ENCODE results near the gene SURF6.
"Not testable (repeated sequence)": the region's sequence is repeated elsewhere in the genome, so short reads cannot be mapped to it uniquely, and the experiment has no call there.

The SURF6 gene

DNA sequence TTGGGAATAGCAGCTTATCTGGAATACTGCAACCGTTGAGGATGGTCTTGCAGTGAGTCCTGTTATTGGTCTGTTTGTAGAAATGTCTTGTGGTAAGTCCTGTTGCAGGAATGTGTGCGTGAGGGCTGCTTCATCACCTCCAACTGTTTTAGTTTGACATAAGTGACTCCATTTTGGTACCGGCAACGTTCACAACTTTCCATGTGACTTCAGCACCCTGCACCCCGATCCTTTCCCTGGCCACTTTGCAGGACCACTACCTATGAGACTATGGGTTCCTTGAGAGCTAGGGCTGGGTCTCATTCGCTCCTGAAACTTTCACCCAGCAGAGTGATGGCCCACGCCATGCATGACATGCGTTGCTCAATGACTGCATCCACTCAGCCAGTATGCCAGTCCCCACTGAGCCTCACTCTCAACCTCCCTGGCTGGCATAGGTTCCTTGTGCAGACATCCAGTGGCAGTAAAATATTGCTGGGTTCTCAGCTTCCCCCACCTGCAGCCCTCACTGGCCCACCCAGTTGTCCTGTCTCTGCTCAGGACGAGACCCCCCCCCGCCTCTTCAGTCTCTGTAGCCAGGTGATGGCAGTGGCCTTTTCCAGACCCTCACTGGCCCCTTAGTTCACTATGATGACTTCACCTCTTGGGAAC, 8.0 kb downstream of the SURF6 start:
- no peak for DNase-seq (ENCODE audit: low read depth, low spot score)

DNA sequence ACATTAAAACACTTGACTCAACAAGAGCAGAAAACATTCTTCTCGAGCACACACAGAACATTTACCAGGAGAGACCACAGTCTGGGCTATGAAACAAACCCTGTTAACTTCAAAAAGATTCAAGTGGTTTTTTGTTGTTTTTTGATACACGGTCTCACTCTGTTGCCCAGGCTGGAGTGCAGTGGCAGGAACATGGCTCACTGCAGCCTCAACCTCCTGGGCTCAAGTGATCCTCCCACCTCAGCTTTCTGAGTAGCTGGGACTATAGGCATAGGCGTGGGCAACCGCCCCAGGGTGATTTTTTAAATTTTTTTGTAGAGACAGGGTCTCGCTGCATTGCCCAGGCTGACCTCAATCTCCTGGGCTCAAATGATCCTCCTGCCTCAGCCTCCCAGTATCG, 9.0 kb downstream of the SURF6 start:
- not testable (repeated sequence) for DNase-seq (ENCODE audit: low read depth, low spot score)

DNA sequence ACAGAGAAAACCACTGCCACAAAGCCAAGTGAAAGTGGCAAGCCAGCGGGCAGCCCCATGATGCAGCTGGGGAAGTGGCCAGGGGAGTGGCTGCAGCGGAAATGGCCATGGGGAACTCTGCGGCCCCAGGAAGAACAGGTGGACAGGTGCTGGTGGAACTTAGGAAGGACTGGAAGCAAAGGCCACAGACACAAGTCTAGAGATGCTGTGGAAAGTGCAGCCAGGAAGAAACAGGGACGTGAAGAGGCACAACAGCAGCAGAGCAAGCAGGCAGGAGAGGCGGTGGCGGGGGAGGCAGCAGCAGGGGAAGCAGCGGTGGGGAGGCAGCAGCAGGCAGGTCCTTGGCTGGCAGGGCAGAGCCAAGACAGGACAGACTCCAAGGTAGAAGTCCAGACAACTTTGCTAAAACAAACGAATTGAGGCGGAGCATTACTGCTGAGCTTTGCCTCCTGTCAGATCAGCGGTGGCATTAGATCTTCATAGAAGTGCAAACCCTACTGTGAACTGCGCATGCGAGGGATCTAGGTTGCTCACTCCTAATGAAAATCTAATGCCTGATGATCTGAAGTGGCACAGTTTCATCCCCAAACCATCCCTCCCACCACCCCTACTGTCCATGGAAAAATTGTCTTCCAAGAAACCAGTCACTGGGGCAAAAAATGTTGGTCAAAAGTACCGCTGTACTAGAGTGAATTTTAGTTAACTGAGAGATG, 11.8 kb downstream of the SURF6 start:
- no peak for DNase-seq (ENCODE audit: low read depth, low spot score)

DNA sequence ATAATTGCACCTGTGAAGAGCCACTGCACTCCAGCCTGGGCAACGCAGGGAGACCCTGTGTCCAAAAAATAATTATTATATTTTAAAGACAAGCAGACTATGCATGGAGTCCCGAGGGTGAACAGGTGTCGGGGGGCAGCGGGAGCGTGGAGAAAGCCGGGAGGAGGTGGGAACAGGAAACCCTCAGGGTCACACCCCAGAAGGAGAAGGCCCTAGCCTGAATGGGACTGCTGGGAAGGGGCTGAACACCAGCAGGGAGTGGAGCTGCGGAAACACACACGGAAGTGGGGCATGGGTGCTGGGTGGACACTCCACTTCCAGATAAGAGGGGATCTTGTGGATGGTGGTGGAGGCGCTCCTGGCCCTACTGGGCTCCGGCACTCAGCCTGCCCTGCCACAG, 12.8 kb downstream of the SURF6 start:
- DNase-seq (ENCODE audit: low read depth, low spot score) = no peak

DNA sequence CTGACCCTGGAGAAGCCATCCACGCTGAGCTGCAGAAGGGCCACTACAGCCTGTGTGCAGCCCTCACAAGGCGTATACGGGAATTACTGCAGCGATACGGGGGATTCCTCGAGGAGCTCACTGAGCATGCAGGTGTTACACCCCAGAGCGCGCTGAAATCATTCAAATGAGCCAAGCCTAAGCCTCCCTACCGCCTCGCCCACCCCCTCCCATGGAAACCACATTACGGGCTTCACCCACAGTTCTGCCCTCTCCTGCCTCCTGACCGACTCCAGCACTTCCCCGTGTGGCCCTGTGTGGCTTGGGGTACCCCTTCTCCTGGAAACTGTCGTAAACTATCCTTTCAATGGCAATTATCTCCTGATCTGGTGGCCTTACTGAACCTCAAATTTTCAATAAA, 13.3 kb downstream of the SURF6 start:
- DNase-seq (ENCODE audit: low read depth, low spot score) = no peak

- DNase-seq (ENCODE audit: low read depth, low spot score) = no peak
Observed at GRCh38 chr9:133321411-133321935, 14.5 kb downstream of the SURF6 start.

DNA sequence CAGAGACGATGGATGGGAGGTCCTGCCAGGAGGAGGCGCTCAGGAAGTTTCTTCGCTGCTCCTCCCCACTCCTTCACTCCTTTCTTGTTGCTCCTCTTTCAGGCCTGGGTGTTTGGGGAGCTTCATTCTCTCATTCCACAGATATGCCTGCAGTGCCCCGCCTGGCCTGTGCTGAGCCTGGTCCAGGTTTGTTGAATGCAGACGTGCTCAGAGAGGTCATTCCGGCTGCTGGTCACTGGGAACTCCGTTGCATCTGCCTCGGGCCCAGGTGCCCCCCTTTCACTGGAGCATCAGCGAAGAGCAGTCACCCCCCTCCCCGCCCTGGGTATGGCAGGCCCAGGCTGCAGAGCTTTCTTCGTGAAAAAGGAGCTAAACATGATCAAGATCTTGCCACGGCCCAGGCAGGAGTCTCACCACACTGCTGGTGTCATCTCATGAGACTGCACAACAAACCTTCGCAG, 15.5 kb downstream of the SURF6 start:
- no peak for DNase-seq (ENCODE audit: low read depth, low spot score)

DNA sequence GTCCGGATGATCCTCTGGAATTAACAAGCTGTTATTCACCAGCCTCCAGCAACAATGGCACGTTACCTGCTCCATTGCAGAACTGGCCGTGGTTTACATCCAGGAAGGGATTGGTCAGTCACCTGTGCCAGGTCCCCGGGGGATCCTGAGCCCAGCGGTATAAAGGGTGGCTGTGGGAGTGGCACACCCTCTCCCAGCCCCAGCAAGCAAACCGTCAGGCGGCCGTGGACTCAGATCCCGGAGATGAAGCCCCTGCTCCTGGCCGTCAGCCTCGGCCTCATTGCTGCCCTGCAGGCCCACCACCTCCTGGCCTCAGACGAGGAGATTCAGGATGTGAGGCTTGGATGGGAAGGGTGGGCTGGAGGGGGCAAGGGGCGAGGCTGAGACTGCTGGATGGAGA, 18.4 kb downstream of the SURF6 start:
- not testable (repeated sequence) for DNase-seq (ENCODE audit: low read depth, low spot score)

DNA sequence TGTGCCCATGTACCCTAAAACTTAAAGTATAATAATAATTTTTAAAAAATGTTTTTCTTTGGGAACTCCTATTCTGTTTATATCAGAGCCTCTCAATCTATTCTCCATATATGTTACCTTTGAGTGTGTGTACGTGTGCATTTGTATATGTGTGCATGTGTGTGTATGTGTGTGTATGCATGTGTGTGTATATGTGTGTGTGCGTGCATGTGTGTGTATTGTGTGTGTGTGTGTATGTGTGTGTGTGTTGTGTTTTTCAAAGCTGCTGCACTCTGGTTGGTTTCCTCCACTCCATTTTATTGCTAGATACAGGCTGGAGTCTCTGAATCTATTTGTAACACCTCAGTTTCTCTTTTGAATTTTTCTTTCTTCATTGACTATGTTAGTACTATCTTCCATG, 20.0 kb downstream of the SURF6 start:
- no peak for DNase-seq (ENCODE audit: low read depth, low spot score)

GRCh38 chr9:133309608-133310007, 26.4 kb downstream of the SURF6 start:
- DNase-seq (ENCODE audit: low read depth, low spot score) = no peak

- no peak for DNase-seq (ENCODE audit: low read depth, low spot score)
Observed at GRCh38 chr9:133307301-133307700, 28.7 kb downstream of the SURF6 start.

- no peak for DNase-seq (ENCODE audit: low read depth, low spot score)
Observed at GRCh38 chr9:133306242-133307204, 29.5 kb downstream of the SURF6 start.

DNA sequence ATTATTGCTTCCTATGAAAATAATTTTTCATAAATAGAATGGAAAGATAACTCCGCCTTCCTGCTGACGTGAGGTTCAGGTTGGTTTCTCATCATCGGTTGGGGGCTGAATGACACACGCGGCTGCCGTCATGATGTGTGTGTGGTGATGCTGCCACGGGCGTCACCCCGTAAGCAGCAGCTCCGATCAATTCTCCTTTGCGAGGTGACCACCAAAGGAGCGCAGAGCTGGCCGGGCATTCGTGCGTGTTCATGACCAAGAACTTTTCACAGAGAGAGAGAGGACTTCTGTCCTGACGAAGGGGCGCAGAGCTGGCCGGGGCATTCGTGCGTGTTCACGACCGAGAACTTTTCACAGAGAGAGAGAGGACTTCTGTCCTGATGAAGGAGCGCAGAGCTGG, 30.3 kb downstream of the SURF6 start:
- no peak for DNase-seq (ENCODE audit: low read depth, low spot score)

- DNase-seq (ENCODE audit: low read depth, low spot score) = no peak
Observed at GRCh38 chr9:133304477-133305377, 31.3 kb downstream of the SURF6 start.

GRCh38 chr9:133304158-133304470, 31.9 kb downstream of the SURF6 start:
- DNase-seq (ENCODE audit: low read depth, low spot score) = no peak

- DNase-seq (ENCODE audit: low read depth, low spot score) = no peak
Observed at GRCh38 chr9:133303266-133304157, 32.5 kb downstream of the SURF6 start.

- no peak for DNase-seq (ENCODE audit: low read depth, low spot score)
Observed at GRCh38 chr9:133301253-133302230, 34.4 kb downstream of the SURF6 start.

- DNase-seq (ENCODE audit: low read depth, low spot score) = not testable (repeated sequence)
Observed at GRCh38 chr9:133299996-133300395, 36.0 kb downstream of the SURF6 start.

- no peak for DNase-seq (ENCODE audit: low read depth, low spot score)
Observed at GRCh38 chr9:133294257-133294656, 41.7 kb downstream of the SURF6 start.

All from iPS DF 19.7 (cell line).